Measurements from ENCODE around the gene MOXD1. TPM values are rescaled to one million over a fixed set of nuclear protein-coding genes. Genes with fewer than 3 reads are reported as not detected.

The MOXD1 gene
- polyA plus RNA-seq, 1 donor from 2014 or later = 14.7 TPM

GRCh38 chr6:132413499-132413802, 12.2 kb upstream of the MOXD1 start:
- H3K9ac ChIP-seq (ENCODE audit: low read length) = no peak overlapping the region
- no peaks in the 10 kb centered on the region for H3K27me3 ChIP-seq (ENCODE audit: insufficient read depth, low read depth, low read length)
- TF ChIP-seq POLR2AphosphoS5 (IDR thresholded peaks at IDR 0.05) = no peak
- no peak for TF ChIP-seq EP300 (conservative IDR thresholded peaks at IDR 0.05; ENCODE audit: poor library complexity, severe bottlenecking)
- TF ChIP-seq SMC3 (conservative IDR thresholded peaks at IDR 0.05; ENCODE audit: poor library complexity) = no peak
- TF ChIP-seq TAF1 (IDR thresholded peaks at IDR 0.05; ENCODE audit: low read depth) = no peak
- no peak for TF ChIP-seq RAD21 (conservative IDR thresholded peaks at IDR 0.05)
- no peak for TF ChIP-seq EZH2 (IDR thresholded peaks at IDR 0.05; ENCODE audit: borderline replicate concordance, insufficient read depth, low read length, poor library complexity, severe bottlenecking)
- no peak for TF ChIP-seq CTCF (IDR thresholded peaks at IDR 0.05; ENCODE audit: poor library complexity, severe bottlenecking)
- no peak overlapping the region for H2AFZ ChIP-seq (ENCODE audit: low read depth, low read length)
- no peaks in the 10 kb centered on the region for H3F3A ChIP-seq (ENCODE audit: insufficient read depth, low read length, poor library complexity, severe bottlenecking)
- H3K79me2 ChIP-seq (replicated peaks; ENCODE audit: insufficient read depth, low read length) = no peaks in the 10 kb centered on the region
- H3K36me3 ChIP-seq (ENCODE audit: insufficient read depth, low read length) = no peaks in the 10 kb centered on the region
- no peak overlapping the region for H3K27ac ChIP-seq (ENCODE audit: low read length)
- H3K9me3 ChIP-seq (ENCODE audit: low read length) = no peaks in the 10 kb centered on the region
- no peaks in the 10 kb centered on the region for H3K9me2 ChIP-seq (ENCODE audit: insufficient read depth, low read length)
- no peaks in the 10 kb centered on the region for H4K20me1 ChIP-seq (ENCODE audit: insufficient read depth)
- no peak overlapping the region for H3K4me3 ChIP-seq (ENCODE audit: low read length)
- no peak overlapping the region for H3K4me2 ChIP-seq (ENCODE audit: low read length)

- Histone ChIP-seq H2AFZ (ENCODE audit: low read depth, low read length) (no peak overlapping the region), H3K9ac (ENCODE audit: low read length) (no peak overlapping the region), H3K4me3 (ENCODE audit: low read length) (no peak overlapping the region), H3K27me3 (ENCODE audit: insufficient read depth, low read depth, low read length) (no peaks in the 10 kb centered on the region), H3K36me3 (ENCODE audit: insufficient read depth, low read length) (no peaks in the 10 kb centered on the region), H3K27ac (ENCODE audit: low read length) (no peak overlapping the region), H3K79me2 (replicated peaks; ENCODE audit: insufficient read depth, low read length) (no peaks in the 10 kb centered on the region), H3K4me2 (ENCODE audit: low read length) (no peak overlapping the region), H4K20me1 (ENCODE audit: insufficient read depth) (no peaks in the 10 kb centered on the region), H3F3A (ENCODE audit: insufficient read depth, low read length, poor library complexity, severe bottlenecking) (no peaks in the 10 kb centered on the region), H3K9me3 (ENCODE audit: low read length) (no peaks in the 10 kb centered on the region), H3K9me2 (ENCODE audit: insufficient read depth, low read length) (no peaks in the 10 kb centered on the region)
- no peak for TF ChIP-seq TAF1 (IDR thresholded peaks at IDR 0.05; ENCODE audit: low read depth)
These were observed 11.6 kb upstream of the MOXD1 start for GRCh38 chr6:132412656-132413498.

GRCh38 chr6:132411296-132411695, 10.0 kb upstream of the MOXD1 start:
- Histone ChIP-seq H3K4me2 (ENCODE audit: low read length) (no peak overlapping the region), H3F3A (ENCODE audit: insufficient read depth, low read length, poor library complexity, severe bottlenecking) (no peaks in the 10 kb centered on the region), H3K9me2 (ENCODE audit: insufficient read depth, low read length) (no peaks in the 10 kb centered on the region), H4K20me1 (ENCODE audit: insufficient read depth) (no peaks in the 10 kb centered on the region), H3K27ac (ENCODE audit: low read length) (no peak overlapping the region), H3K27me3 (ENCODE audit: insufficient read depth, low read depth, low read length) (no peaks in the 10 kb centered on the region), H3K9me3 (ENCODE audit: low read length) (no peaks in the 10 kb centered on the region), H3K9ac (ENCODE audit: low read length) (no peak overlapping the region), H3K36me3 (ENCODE audit: insufficient read depth, low read length) (no peaks in the 10 kb centered on the region), H3K4me3 (ENCODE audit: low read length) (no peak overlapping the region), H3K79me2 (replicated peaks; ENCODE audit: insufficient read depth, low read length) (no peaks in the 10 kb centered on the region), H2AFZ (ENCODE audit: low read depth, low read length) (no peak overlapping the region)
- TF ChIP-seq SMC3 (conservative IDR thresholded peaks at IDR 0.05; ENCODE audit: poor library complexity) (no peak), POLR2AphosphoS5 (IDR thresholded peaks at IDR 0.05) (no peak), EZH2 (IDR thresholded peaks at IDR 0.05; ENCODE audit: borderline replicate concordance, insufficient read depth, low read length, poor library complexity, severe bottlenecking) (no peak), CTCF (IDR thresholded peaks at IDR 0.05; ENCODE audit: poor library complexity, severe bottlenecking) (no peak), EP300 (conservative IDR thresholded peaks at IDR 0.05; ENCODE audit: poor library complexity, severe bottlenecking) (no peak), REST (IDR thresholded peaks at IDR 0.05; ENCODE audit: borderline replicate concordance) (no peak), TAF1 (IDR thresholded peaks at IDR 0.05; ENCODE audit: low read depth) (no peak), MXI1 (conservative IDR thresholded peaks at IDR 0.05; ENCODE audit: poor library complexity, severe bottlenecking) (no peak), RAD21 (conservative IDR thresholded peaks at IDR 0.05) (no peak)
